AG10803 (cell line): Measurements from ENCODE around the gene KITLG.

ENCODE experiments used
- DNase-seq: peaks from one replicate; pipeline ENCODE4 v3.0.0; 2010; ENCODE audit warnings: low read depth
- H3K4me3 ChIP-seq: 2 replicates; pipeline ENCODE4 v1.5.1; 2011; ENCODE audit warnings: mild to moderate bottlenecking, low read length, control low read depth
- CTCF ChIP-seq: conservative IDR thresholded peaks from 2 replicates; pipeline ENCODE4 v1.5.1; 2011; ENCODE audit warnings: mild to moderate bottlenecking, low read length, control low read depth, inconsistent platforms

KITLG gene

GRCh38 chr12:88617352-88617751 is 37.1 kb upstream of the KITLG start:
- no peak for DNase-seq
- TF ChIP-seq CTCF, result no peak

GRCh38 chr12:88615490-88615889 is 35.2 kb upstream of the KITLG start:
- TF ChIP-seq CTCF, result no peak
- no peak overlapping the region for H3K4me3 ChIP-seq
- DNase-seq, result peak; percentile 23

More at GRCh38 chr12:88617352-88617751, 37.1 kb upstream of the KITLG start:
- H3K4me3 ChIP-seq, result no peak overlapping the region

- DNase-seq, result no peak
- no peak overlapping the region for H3K4me3 ChIP-seq
- no peak for TF ChIP-seq CTCF
Measured at GRCh38 chr12:88604646-88605045, 24.4 kb upstream of the KITLG start.

- H3K4me3 ChIP-seq, result no peak overlapping the region
- TF ChIP-seq CTCF, result no peak
- peak; percentile 84 for DNase-seq
Measured at GRCh38 chr12:88600272-88600671, 20.0 kb upstream of the KITLG start.

- DNase-seq, result no peak
- no peak for TF ChIP-seq CTCF
- no peak overlapping the region for H3K4me3 ChIP-seq
Measured at GRCh38 chr12:88597365-88597764, 17.1 kb upstream of the KITLG start.

- no peak for DNase-seq
- no peak overlapping the region for H3K4me3 ChIP-seq
- no peak for TF ChIP-seq CTCF
Measured at GRCh38 chr12:88595697-88596096, 15.4 kb upstream of the KITLG start.

- H3K4me3 ChIP-seq, result no peak overlapping the region
- no peak for DNase-seq
- no peak for TF ChIP-seq CTCF
Measured at GRCh38 chr12:88594780-88595179, 14.5 kb upstream of the KITLG start.
